Breast epithelium (tissue), 3 donors: ENCODE results near the gene LACC1.

Source experiments
- POLR2A ChIP-seq: fragments of 450-650 bp; IDR thresholded peaks from one replicate; pipeline ENCODE4 v1.6.1; 2016; ENCODE audit warnings: antibody characterized with exemption, mild to moderate bottlenecking, moderate library complexity
- POLR2AphosphoS5 ChIP-seq, 3 donors: sonication (generic); formaldehyde crosslinking; IDR thresholded peaks; one replicate each; pipeline ENCODE4 v1.6.1; 2017; ENCODE audit warnings: antibody characterized with exemption in 3 of 3
- TF ChIP-seq, protein P1 (sequence below), 3 donors: fragments of 450-650 bp; IDR thresholded peaks; one replicate each; pipeline ENCODE4 v1.5.1; 2016 to 2017; ENCODE audit warnings: antibody characterized with exemption in 3 of 3, mild to moderate bottlenecking in 3 of 3, moderate library complexity in 3 of 3

DNA sequence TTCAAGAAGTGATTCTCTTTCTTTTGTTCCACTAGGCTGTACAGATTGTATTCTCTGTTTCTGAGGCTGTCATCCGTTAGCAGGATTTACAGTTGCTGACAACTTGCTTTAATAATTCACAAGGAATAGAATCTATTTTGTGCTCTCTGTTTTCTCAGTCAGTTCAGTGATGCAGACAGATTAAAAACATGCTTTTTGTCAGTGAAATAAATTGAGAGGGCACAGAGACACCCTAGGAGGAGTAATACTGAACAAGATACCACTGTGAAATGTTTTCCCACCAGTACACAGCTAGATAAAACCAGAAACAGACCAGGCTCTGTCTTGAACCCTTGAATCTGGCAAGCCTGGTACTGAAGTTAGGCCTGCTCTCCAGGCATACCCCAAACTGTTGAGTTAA lies 58.7 kb downstream of the LACC1 start:
- TF ChIP-seq POLR2A (no peak), POLR2AphosphoS5 (IDR thresholded peaks at IDR 0.05) (no peak)
- TF ChIP-seq, protein P1, sequence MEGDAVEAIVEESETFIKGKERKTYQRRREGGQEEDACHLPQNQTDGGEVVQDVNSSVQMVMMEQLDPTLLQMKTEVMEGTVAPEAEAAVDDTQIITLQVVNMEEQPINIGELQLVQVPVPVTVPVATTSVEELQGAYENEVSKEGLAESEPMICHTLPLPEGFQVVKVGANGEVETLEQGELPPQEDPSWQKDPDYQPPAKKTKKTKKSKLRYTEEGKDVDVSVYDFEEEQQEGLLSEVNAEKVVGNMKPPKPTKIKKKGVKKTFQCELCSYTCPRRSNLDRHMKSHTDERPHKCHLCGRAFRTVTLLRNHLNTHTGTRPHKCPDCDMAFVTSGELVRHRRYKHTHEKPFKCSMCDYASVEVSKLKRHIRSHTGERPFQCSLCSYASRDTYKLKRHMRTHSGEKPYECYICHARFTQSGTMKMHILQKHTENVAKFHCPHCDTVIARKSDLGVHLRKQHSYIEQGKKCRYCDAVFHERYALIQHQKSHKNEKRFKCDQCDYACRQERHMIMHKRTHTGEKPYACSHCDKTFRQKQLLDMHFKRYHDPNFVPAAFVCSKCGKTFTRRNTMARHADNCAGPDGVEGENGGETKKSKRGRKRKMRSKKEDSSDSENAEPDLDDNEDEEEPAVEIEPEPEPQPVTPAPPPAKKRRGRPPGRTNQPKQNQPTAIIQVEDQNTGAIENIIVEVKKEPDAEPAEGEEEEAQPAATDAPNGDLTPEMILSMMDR (IDR thresholded peaks at IDR 0.05) = no peak
